A549 (cell line): Measurements from ENCODE around the gene TTC3. TPM values are rescaled to one million over a fixed set of nuclear protein-coding genes. Genes with fewer than 3 reads are reported as not detected.

ENCODE experiments used
- ATAC-seq, 2 experiments: fragments of 200-7000 bp in 1 of 2; fragments of >200 bp in 1 of 2; cut with Nextera tagmentation in 1 of 2; cut with Tn5 transposase in 1 of 2; 3 replicates each; pipeline versions ENCODE4 v1.8.0 to v1.9.1; 2018 to 2020; ENCODE audit warnings: mild to moderate bottlenecking in 1 of 2, moderate library complexity in 1 of 2
- CTCF ChIA-PET: fragments of 300-600 bp; sonication (Branson Sonifier 250); formaldehyde crosslinking; extraction: SDS; loops from one replicate; lab custom pipeline; 2021; ENCODE audit warnings: antibody characterized with exemption, inconsistent platforms; lab: Yijun Ruan, JAX
- POLR2A ChIA-PET: fragments of 350-600 bp; formaldehyde crosslinking; extraction: SDS; loops from one replicate; lab custom pipeline; 2021; ENCODE audit warnings: antibody characterized with exemption, inconsistent platforms; lab: Yijun Ruan, JAX
- DNase-seq, 2 experiments: peaks; one replicate each; pipeline versions ENCODE4 v3.0.0 to v3.0.0-alpha.2; 2011 to 2016; ENCODE audit warnings: low read depth in 1 of 2, low spot score in 1 of 2
- FAIRE-seq: peaks from 2 replicates; lab custom pipeline; 2011; peaks lifted over from hg19 to GRCh38; lab: Jason Lieb, UNC
- H3K27ac ChIP-seq, 2 experiments: fragments of >200 bp; sonication (Bioruptor Twin); formaldehyde crosslinking; 3 replicates each; pipeline ENCODE4 v1.5.1; 2016 to 2017
- H3K4me1 ChIP-seq: fragments of >200 bp; sonication (Bioruptor Twin); formaldehyde crosslinking; 3 replicates; pipeline ENCODE4 v1.6.1; 2016
- H3K4me2 ChIP-seq: fragments of >200 bp; sonication (Bioruptor Twin); formaldehyde crosslinking; 3 replicates; pipeline ENCODE4 v1.6.1; 2016
- H3K4me3 ChIP-seq: fragments of >200 bp; sonication (Bioruptor Twin); formaldehyde crosslinking; 3 replicates; pipeline ENCODE4 v1.5.1; 2016
- H3K9me3 ChIP-seq: fragments of >200 bp; sonication (Bioruptor Twin); formaldehyde crosslinking; 3 replicates; pipeline ENCODE4 v1.6.1; 2016
- ATOH8 ChIP-seq: fragments of 250-450 bp; sonication (Bioruptor Pico); IDR thresholded peaks from 2 replicates; pipeline ENCODE4 v1.5.0; 2020; ENCODE audit warnings: low read depth, mild to moderate bottlenecking, moderate library complexity
- BCL3 ChIP-seq: fragments of >200 bp; sonication (Bioruptor Twin); formaldehyde crosslinking; IDR thresholded peaks from 3 replicates; pipeline ENCODE4 v1.6.1; 2016
- CBX2 ChIP-seq: fragments of 200-600 bp; sonication (generic); IDR thresholded peaks from 2 replicates; pipeline ENCODE4 v1.6.1; 2016; ENCODE audit warnings: low read depth, mild to moderate bottlenecking, borderline replicate concordance
- CEBPB ChIP-seq, 2 experiments: fragments of >200 bp in 1 of 2; sonication (Bioruptor Twin) in 1 of 2; formaldehyde crosslinking in 1 of 2; IDR thresholded peaks; 2 replicates each; pipeline ENCODE4 v1.6.1; 2012 to 2016
- CHD2 ChIP-seq: fragments of 150-350 bp; IDR thresholded peaks from 2 replicates; pipeline ENCODE4 v1.6.1; 2014; ENCODE audit warnings: low read length; ENCODE audit not compliant: partially characterized antibody
- CHD4 ChIP-seq: fragments of 200-600 bp; sonication (generic); IDR thresholded peaks from 2 replicates; pipeline ENCODE4 v1.6.1; 2016; ENCODE audit warnings: antibody characterized with exemption, mild to moderate bottlenecking, borderline replicate concordance
- CTCF ChIP-seq: fragments of >200 bp; sonication (Bioruptor Twin); formaldehyde crosslinking; IDR thresholded peaks from 3 replicates; pipeline ENCODE4 v1.5.1; 2016
- E2F6 ChIP-seq: IDR thresholded peaks from 2 replicates; pipeline ENCODE4 v1.6.1; 2012; ENCODE audit warnings: low read depth, borderline replicate concordance
- EP300 ChIP-seq, 2 experiments: fragments of >200 bp; sonication (Bioruptor Twin); formaldehyde crosslinking; IDR thresholded peaks; 2 replicates in 1 of 2; 3 replicates in 1 of 2; pipeline ENCODE4 v1.6.1; 2016 to 2017
- ESRRA ChIP-seq: fragments of 150-350 bp; IDR thresholded peaks from 2 replicates; pipeline ENCODE4 v1.6.1; 2014; ENCODE audit warnings: mild to moderate bottlenecking, low read length, borderline replicate concordance
- FOSB ChIP-seq: fragments of 250-450 bp; sonication (Bioruptor Pico); IDR thresholded peaks from 2 replicates; pipeline ENCODE4 v1.5.0; 2020; ENCODE audit warnings: mild to moderate bottlenecking, moderate library complexity
- FOSL2 ChIP-seq, 2 experiments: fragments of 450-650 bp in 1 of 2; fragments of >200 bp in 1 of 2; sonication (Bioruptor Twin) in 1 of 2; formaldehyde crosslinking; IDR thresholded peaks; 2 replicates each; pipeline versions ENCODE4 v1.5.0 to v1.6.1; 2016 to 2020; ENCODE audit warnings: mild to moderate bottlenecking in 1 of 2, moderate library complexity in 1 of 2
- HDAC2 ChIP-seq: fragments of 200-600 bp; sonication (generic); IDR thresholded peaks from 2 replicates; pipeline ENCODE4 v1.6.1; 2016
- HEYL ChIP-seq: fragments of 250-450 bp; sonication (Bioruptor Pico); IDR thresholded peaks from 2 replicates; pipeline ENCODE4 v1.8.0; 2021; ENCODE audit warnings: mild to moderate bottlenecking, moderate library complexity
- JUN ChIP-seq, 2 experiments: fragments of >200 bp; sonication (Bioruptor Twin); formaldehyde crosslinking; IDR thresholded peaks; 2 replicates in 1 of 2; 3 replicates in 1 of 2; pipeline ENCODE4 v1.6.1; 2016 to 2017
- JUNB ChIP-seq: fragments of >200 bp; sonication (Bioruptor Twin); formaldehyde crosslinking; IDR thresholded peaks from 2 replicates; pipeline ENCODE4 v1.6.1; 2016
- KDM1A ChIP-seq: fragments of 200-600 bp; sonication (generic); IDR thresholded peaks from 2 replicates; pipeline ENCODE4 v1.6.1; 2016; ENCODE audit warnings: low read depth, mild to moderate bottlenecking
- KDM5A ChIP-seq: fragments of 200-600 bp; sonication (generic); IDR thresholded peaks from 2 replicates; pipeline ENCODE4 v1.6.1; 2016; ENCODE audit warnings: antibody characterized with exemption, mild to moderate bottlenecking
- MAFK ChIP-seq: fragments of 450-650 bp; IDR thresholded peaks from 2 replicates; pipeline ENCODE4 v1.6.1; 2014; ENCODE audit not compliant: partially characterized antibody
- MAX ChIP-seq: IDR thresholded peaks from 2 replicates; pipeline ENCODE4 v1.6.1; 2012
- MAZ ChIP-seq: fragments of 150-350 bp; IDR thresholded peaks from 2 replicates; pipeline ENCODE4 v1.6.1; 2014; ENCODE audit warnings: antibody characterized with exemption, low read depth, low read length, borderline replicate concordance
- NPAS2 ChIP-seq: fragments of 250-450 bp; sonication (Bioruptor Pico); IDR thresholded peaks from 2 replicates; pipeline ENCODE4 v1.8.0; 2022; ENCODE audit warnings: mild to moderate bottlenecking, moderate library complexity, borderline replicate concordance
- PHF8 ChIP-seq: fragments of 200-600 bp; sonication (generic); IDR thresholded peaks from 2 replicates; pipeline ENCODE4 v1.6.1; 2016; ENCODE audit warnings: low read depth, mild to moderate bottlenecking, antibody characterized with exemption, moderate library complexity, borderline replicate concordance
- POLR2AphosphoS2 ChIP-seq: conservative IDR thresholded peaks from 2 replicates; pipeline ENCODE4 v1.6.1; 2012; ENCODE audit warnings: low read length, improper control_type of control experiment, inconsistent platforms
- RFX5 ChIP-seq: fragments of 450-650 bp; IDR thresholded peaks from 2 replicates; pipeline ENCODE4 v1.7.1; 2014; ENCODE audit warnings: antibody characterized with exemption, mild to moderate bottlenecking, moderate library complexity
- SMC3 ChIP-seq: fragments of >200 bp; sonication (Bioruptor Twin); formaldehyde crosslinking; IDR thresholded peaks from 3 replicates; pipeline ENCODE4 v1.6.1; 2018; ENCODE audit warnings: inconsistent platforms
- USF2 ChIP-seq: fragments of 450-650 bp; IDR thresholded peaks from 2 replicates; pipeline ENCODE4 v1.6.1; 2014; ENCODE audit warnings: antibody characterized with exemption
- ZC3H11A ChIP-seq: fragments of 450-650 bp; IDR thresholded peaks from 2 replicates; pipeline ENCODE4 v1.6.1; 2014; ENCODE audit warnings: antibody characterized with exemption, mild to moderate bottlenecking
- ZFP36 ChIP-seq: fragments of 450-650 bp; IDR thresholded peaks from 2 replicates; pipeline ENCODE4 v1.6.1; 2014; ENCODE audit warnings: borderline replicate concordance; ENCODE audit not compliant: partially characterized antibody
- WGBS: methylation state at CpG from one replicate; pipeline ENCODE4 v1.1.6; 2017; ENCODE audit errors: missing lambda C conversion rate; 5-methylcytosine and 5-hydroxymethylcytosine counted together
- polyA plus RNA-seq, 4 experiments: library from polyadenylated mRNA; depleted of rRNA in 3 of 4; stranded (reverse); fragments of >200 nt; fragmentation: RNase III in 1 of 4; extraction: RNeasy Plus Mini Kit Qiagen cat#74134 plus additional on column Dnase treatment in 1 of 4; gene quantifications; 2 replicates in 3 of 4; 3 replicates in 1 of 4; pipeline ENCODE4 v1.2.3, GENCODE V29; 2011 to 2017

Gene TTC3
- polyA plus RNA-seq, 2 of the 4 experiments (the other 2 are of a cell fraction), result 34.2 to 62.2 TPM

- POLR2A ChIA-PET, result interaction anchor here (1.1 kb wide), 1 partner anchor 67 kb away, joined by 3 read pairs; the partner anchor contains the start of gene VPS26C
- Histone ChIP-seq H3K4me1 (no peaks in the 10 kb centered on the region), H3K9me3 (no peaks in the 10 kb centered on the region), H3K27ac (no peak overlapping the region), H3K4me3 (no peak overlapping the region), H3K4me2 (no peak overlapping the region)
- FAIRE-seq (no peak), ATAC-seq (no peak), DNase-seq (no peak)
- WGBS, result 96% methylated on average over 11 of the region's 16 CpGs
- no peak for TF ChIP-seq HEYL (CRISPR knock-in tag)
- no peak for TF ChIP-seq FOSB (CRISPR knock-in tag)
- no peak for TF ChIP-seq CHD2
- no peak for TF ChIP-seq MAFK
- TF ChIP-seq HDAC2, result no peak
- TF ChIP-seq ATOH8 (CRISPR knock-in tag), result no peak
- no peak for TF ChIP-seq ZC3H11A
- TF ChIP-seq CHD4, result no peak
- no peak for TF ChIP-seq KDM1A
- TF ChIP-seq CBX2, result no peak
- TF ChIP-seq MAX, result no peak
- no peak for TF ChIP-seq ZFP36
- no peak for TF ChIP-seq CEBPB (IDR thresholded peaks at IDR 0.05)
- TF ChIP-seq FOSL2 (IDR thresholded peaks at IDR 0.05), result no peak
- TF ChIP-seq FOSL2 (CRISPR knock-in tag; IDR thresholded peaks at IDR 0.05), result no peak
- no peak for TF ChIP-seq KDM5A
- TF ChIP-seq SMC3, result no peak
- no peak for TF ChIP-seq MAZ
- TF ChIP-seq NPAS2 (CRISPR knock-in tag), result no peak
- CTCF ChIA-PET, result no interaction called here
Observed at GRCh38 chr21:37200641-37201480, 127.8 kb downstream of the TTC3 start.

GRCh38 chr21:37202221-37203110, 129.4 kb downstream of the TTC3 start:
- Histone ChIP-seq H3K4me2 (no peak overlapping the region), H3K4me3 (no peak overlapping the region), H3K27ac (no peak overlapping the region), H3K9me3 (no peaks in the 10 kb centered on the region), H3K4me1 (no peaks in the 10 kb centered on the region)
- POLR2A ChIA-PET, result interaction anchor here (1.1 kb wide), 1 partner anchor 65 kb away, joined by 3 read pairs; the partner anchor contains the start of gene VPS26C
- ATAC-seq (no peak), DNase-seq (no peak), FAIRE-seq (no peak)
- TF ChIP-seq POLR2AphosphoS2 (no peak), SMC3 (no peak), E2F6 (no peak), BCL3 (no peak), JUN (IDR thresholded peaks at IDR 0.05) (no peak), ESRRA (no peak), HDAC2 (no peak), MAZ (no peak), MAFK (no peak), JUNB (no peak), CTCF (no peak), USF2 (no peak), RFX5 (no peak), EP300 (IDR thresholded peaks at IDR 0.05) (no peak), CHD4 (no peak), PHF8 (no peak)
- CTCF ChIA-PET, result interaction anchor here (1.7 kb wide), 1 partner anchor 18 kb away, joined by 5 read pairs; no protein-coding TSS in a partner anchor
- 86% methylated on average over 14 of the region's 14 CpGs for WGBS
